BJ (cell line): Measurements from ENCODE around the gene TUFM. TPM values are rescaled to one million over a fixed set of nuclear protein-coding genes. Genes with fewer than 3 reads are reported as not detected.
"Not testable (repeated sequence)": the region's sequence is repeated elsewhere in the genome, so short reads cannot be mapped to it uniquely, and the experiment has no call there.

Experiments
- CTCF ChIA-PET: fragments of 350-600 bp; formaldehyde crosslinking; extraction: SDS; loops from one replicate; lab custom pipeline; 2021; ENCODE audit warnings: antibody characterized with exemption, inconsistent platforms; lab: Yijun Ruan, JAX
- POLR2A ChIA-PET: fragments of 300-600 bp; sonication (Branson Sonifier 250); formaldehyde crosslinking; extraction: SDS; loops from one replicate; lab custom pipeline; 2021; ENCODE audit warnings: antibody characterized with exemption; lab: Charles Lee
- DNase-seq: peaks from one replicate; pipeline ENCODE4 v3.0.0-alpha.2; 2011; ENCODE audit warnings: low read depth
- H3K27me3 ChIP-seq: 2 replicates; pipeline ENCODE4 v1.6.0; 2011; ENCODE audit warnings: low read length; ENCODE audit not compliant: control insufficient read depth, insufficient read depth
- H3K36me3 ChIP-seq: 2 replicates; pipeline ENCODE4 v1.5.1; 2011; ENCODE audit warnings: low read length; ENCODE audit not compliant: control insufficient read depth, insufficient read depth
- H3K4me3 ChIP-seq: 2 replicates; pipeline ENCODE4 v1.5.1; 2011; ENCODE audit warnings: low read depth, mild to moderate bottlenecking, control low read depth, low read length
- CTCF ChIP-seq: IDR thresholded peaks from 2 replicates; pipeline ENCODE4 v1.5.1; 2011; ENCODE audit warnings: low read depth, mild to moderate bottlenecking, control low read depth, inconsistent platforms, low read length, moderate library complexity; ENCODE audit not compliant: insufficient read depth
- polyA plus RNA-seq: library from polyadenylated mRNA; depleted of rRNA; stranded (reverse); fragments of >200 nt; gene quantifications from 2 replicates; pipeline ENCODE4 v1.2.3, GENCODE V29; 2011

The TUFM gene
- polyA plus RNA-seq, 1 experiment, result 118 TPM

- no peak overlapping the region for H3K4me3 ChIP-seq
- CTCF ChIA-PET, result interaction anchor here (1.1 kb wide), 1 partner anchor 13 kb away, joined by 3 read pairs; no protein-coding TSS in a partner anchor
- no peak for DNase-seq
- POLR2A ChIA-PET, result no interaction called here
- H3K36me3 ChIP-seq, result no peaks in the 10 kb centered on the region
- H3K27me3 ChIP-seq, result no peaks in the 10 kb centered on the region
- no peak for TF ChIP-seq CTCF
These were observed 40.8 kb upstream of the TUFM start for GRCh38 chr16:28886945-28887344.

GRCh38 chr16:28884045-28884444, 37.9 kb upstream of the TUFM start:
- TF ChIP-seq CTCF, result no peak
- ChIA-PET CTCF (interaction anchor here (1.0 kb wide), 1 partner anchor 12 kb away, joined by 4 read pairs; no protein-coding TSS in a partner anchor), POLR2A (no interaction called here)
- H3K36me3 ChIP-seq, result no peaks in the 10 kb centered on the region
- no peak for DNase-seq
- H3K27me3 ChIP-seq, result no peaks in the 10 kb centered on the region
- H3K4me3 ChIP-seq, result no peak overlapping the region

GRCh38 chr16:28883221-28883996, 37.3 kb upstream of the TUFM start:
- POLR2A ChIA-PET, result no interaction called here
- TF ChIP-seq CTCF, result no peak
- no peaks in the 10 kb centered on the region for H3K27me3 ChIP-seq
- H3K4me3 ChIP-seq, result no peak overlapping the region
- CTCF ChIA-PET, result interaction anchor here (0.9 to 1.3 kb wide), 3 partner anchors 18 to 62 kb away, joined by 3 to 4 read pairs (median 3); partner anchors contain the start of gene TUFM
- DNase-seq, result no peak
- H3K36me3 ChIP-seq, result no peaks in the 10 kb centered on the region

- CTCF ChIA-PET, result interaction anchor here (0.6 to 1.3 kb wide), 4 partner anchors 9 to 63 kb away, joined by 3 to 4 read pairs (median 4); partner anchors contain the start of gene TUFM
- Histone ChIP-seq H3K27me3 (no peaks in the 10 kb centered on the region), H3K4me3 (no peak overlapping the region), H3K36me3 (no peaks in the 10 kb centered on the region)
- no peak for DNase-seq
- POLR2A ChIA-PET, result no interaction called here
- TF ChIP-seq CTCF, result no peak
These were observed 36.5 kb upstream of the TUFM start for GRCh38 chr16:28882551-28883160.

- H3K4me3 ChIP-seq, POLR2A ChIA-PET, H3K36me3 ChIP-seq, DNase-seq, H3K27me3 ChIP-seq: not testable (repeated sequence)
- CTCF ChIA-PET, result interaction anchor here (0.6 to 1.0 kb wide), 2 partner anchors 9 to 28 kb away, joined by 3 read pairs; no protein-coding TSS in a partner anchor
These were observed 35.4 kb upstream of the TUFM start for GRCh38 chr16:28881565-28881964.
